H9 (cell line): ENCODE results near the gene TOR4A. TPM values are rescaled to one million over a fixed set of nuclear protein-coding genes. Genes with fewer than 3 reads are reported as not detected.
A peak's percentile ranks its signal among the peaks of the same experiment; 100 is the strongest.

Source experiments
- DNase-seq: peaks from one replicate; pipeline ENCODE4 v3.0.0-alpha.2; 2017
- H2AFZ ChIP-seq: one replicate; pipeline ENCODE4 v1.6.1; 2013; ENCODE audit warnings: mild to moderate bottlenecking, low read length, control low read depth, moderate library complexity
- H2AK5ac ChIP-seq: 2 replicates; pipeline ENCODE4 v1.6.1; 2013; ENCODE audit warnings: low read length, control low read depth, mixed read lengths; ENCODE audit not compliant: insufficient read length
- H2BK120ac ChIP-seq: one replicate; pipeline ENCODE4 v1.6.1; 2013; ENCODE audit warnings: low read depth, mild to moderate bottlenecking, low read length, control low read depth, inconsistent platforms; ENCODE audit not compliant: poor library complexity, severe bottlenecking
- H2BK12ac ChIP-seq: 2 replicates; pipeline ENCODE4 v1.6.1; 2013; ENCODE audit warnings: low read length, control low read depth, mixed read lengths, low read depth; ENCODE audit not compliant: insufficient read length
- H2BK15ac ChIP-seq: 2 replicates; pipeline ENCODE4 v1.6.1; 2013; ENCODE audit warnings: low read depth, low read length, control low read depth
- H2BK20ac ChIP-seq: one replicate; pipeline ENCODE4 v1.6.1; 2013; ENCODE audit warnings: low read depth, mild to moderate bottlenecking, low read length, control low read depth, inconsistent platforms; ENCODE audit not compliant: poor library complexity, severe bottlenecking
- H2BK5ac ChIP-seq: 2 replicates; pipeline ENCODE4 v1.6.1; 2013; ENCODE audit warnings: low read length, control low read depth, mixed read lengths; ENCODE audit not compliant: insufficient read length
- H3K14ac ChIP-seq: 2 replicates; pipeline ENCODE4 v1.6.1; 2013; ENCODE audit warnings: low read length, control low read depth; ENCODE audit not compliant: insufficient read depth
- H3K18ac ChIP-seq: 2 replicates; pipeline ENCODE4 v1.6.1; 2013; ENCODE audit warnings: low read depth, mild to moderate bottlenecking, mixed read lengths, low read length, control low read depth; ENCODE audit not compliant: insufficient read length
- H3K23ac ChIP-seq: 2 replicates; pipeline ENCODE4 v1.6.1; 2013; ENCODE audit warnings: low read length, control low read depth, mixed read lengths, low read depth; ENCODE audit not compliant: insufficient read length
- H3K23me2 ChIP-seq: 2 replicates; pipeline ENCODE4 v1.6.1; 2013; ENCODE audit warnings: low read depth, mild to moderate bottlenecking, mixed read lengths, low read length, control low read depth; ENCODE audit not compliant: insufficient read length, poor library complexity, severe bottlenecking
- H3K27ac ChIP-seq: 2 replicates; pipeline ENCODE4 v1.5.1; 2013; ENCODE audit warnings: low read length, control low read depth, mixed read lengths, low read depth; ENCODE audit not compliant: insufficient read length
- H3K27me3 ChIP-seq: 2 replicates; pipeline ENCODE4 v1.6.1; 2013; ENCODE audit warnings: low read length, control low read depth, inconsistent platforms; ENCODE audit not compliant: insufficient read depth
- H3K4ac ChIP-seq: 2 replicates; pipeline ENCODE4 v1.6.1; 2013; ENCODE audit warnings: low read depth, mild to moderate bottlenecking, control low read depth, inconsistent platforms, low read length, moderate library complexity
- H3K4me1 ChIP-seq: 2 replicates; pipeline ENCODE4 v1.6.1; 2013; ENCODE audit warnings: low read length, control low read depth, inconsistent platforms; ENCODE audit not compliant: insufficient read depth
- H3K4me2 ChIP-seq: 2 replicates; pipeline ENCODE4 v1.6.1; 2013; ENCODE audit warnings: low read length, control low read depth, mixed read lengths; ENCODE audit not compliant: insufficient read length, insufficient read depth
- H3K56ac ChIP-seq: 2 replicates; pipeline ENCODE4 v1.6.1; 2013; ENCODE audit warnings: low read depth, mild to moderate bottlenecking, mixed read lengths, low read length, control low read depth; ENCODE audit not compliant: insufficient read length
- H3K79me1 ChIP-seq: 2 replicates; pipeline ENCODE4 v1.6.1; 2013; ENCODE audit warnings: low read depth, mild to moderate bottlenecking, moderate library complexity, low read length, control low read depth, inconsistent platforms; ENCODE audit not compliant: insufficient read depth, poor library complexity, severe bottlenecking
- H3K79me2 ChIP-seq: 2 replicates; pipeline ENCODE4 v1.6.1; 2013; ENCODE audit warnings: low read length, control low read depth, inconsistent platforms; ENCODE audit not compliant: insufficient read depth
- H3K9ac ChIP-seq: 2 replicates; pipeline ENCODE4 v1.6.1; 2013; ENCODE audit warnings: low read length, control low read depth, mixed read lengths; ENCODE audit not compliant: insufficient read length; ENCODE audit errors: extremely low read depth
- H3K9me3 ChIP-seq: one replicate; pipeline ENCODE4 v1.6.1; 2013; ENCODE audit warnings: low read depth, low read length, inconsistent platforms; ENCODE audit not compliant: control insufficient read depth
- H3T11ph ChIP-seq: one replicate; pipeline ENCODE4 v1.6.1; 2013; ENCODE audit warnings: mild to moderate bottlenecking, low read length, control low read depth, inconsistent platforms
- H4K20me1 ChIP-seq: one replicate; pipeline ENCODE4 v1.6.1; 2013; ENCODE audit not compliant: control insufficient read depth, insufficient read length, insufficient read depth
- H4K5ac ChIP-seq: 2 replicates; pipeline ENCODE4 v1.6.1; 2013; ENCODE audit warnings: low read depth, mild to moderate bottlenecking, mixed read lengths, low read length, control low read depth; ENCODE audit not compliant: insufficient read length
- H4K8ac ChIP-seq: replicated peaks from 2 replicates; pipeline ENCODE4 v1.6.1; 2013; ENCODE audit warnings: low read length, control low read depth, mixed read lengths, low read depth; ENCODE audit not compliant: insufficient read length
- H4K91ac ChIP-seq: 2 replicates; pipeline ENCODE4 v1.6.1; 2013; ENCODE audit warnings: low read depth, mild to moderate bottlenecking, moderate library complexity, mixed read lengths, low read length, control low read depth; ENCODE audit not compliant: insufficient read length
- H3K27ac Mint-ChIP-seq, 3 experiments: 2 replicates in 2 of 3; 3 replicates in 1 of 3; pipeline ENCODE4 v1.8.0; 2020 to 2021; ENCODE audit warnings: mixed read lengths in 3 of 3, mild to moderate bottlenecking in 1 of 3, moderate library complexity in 1 of 3
- H3K27me3 Mint-ChIP-seq: 2 replicates; pipeline ENCODE4 v1.8.0; 2021; ENCODE audit warnings: low read depth, mild to moderate bottlenecking, moderate library complexity, mixed read lengths
- H3K36me3 Mint-ChIP-seq, 3 experiments: 2 replicates in 2 of 3; 3 replicates in 1 of 3; pipeline ENCODE4 v1.8.0; 2020 to 2021; ENCODE audit warnings: low read depth in 3 of 3, mixed read lengths in 3 of 3; ENCODE audit not compliant: insufficient read depth in 1 of 3
- H3K4me1 Mint-ChIP-seq, 2 experiments: 2 replicates each; pipeline ENCODE4 v1.8.0; 2020; ENCODE audit warnings: mixed read lengths in 2 of 2
- H3K4me3 Mint-ChIP-seq, 2 experiments: 2 replicates in 1 of 2; 3 replicates in 1 of 2; pipeline ENCODE4 v1.8.0; 2020 to 2021; ENCODE audit warnings: mild to moderate bottlenecking in 2 of 2, mixed read lengths in 2 of 2, moderate library complexity in 1 of 2
- H3K9me3 Mint-ChIP-seq, 2 experiments: 2 replicates in 1 of 2; 3 replicates in 1 of 2; pipeline ENCODE4 v1.8.0; 2020; ENCODE audit warnings: mild to moderate bottlenecking in 2 of 2, mixed read lengths in 2 of 2, moderate library complexity in 1 of 2
- WGBS: extraction: QIAGEN DNeasy Blood & Tissue Kit; methylation state at CpG from one replicate; pipeline ENCODE4 v1.1.7; 2013; ENCODE audit warnings: missing lambda C conversion rate, low lambda C conversion rate, mixed read lengths; ENCODE audit not compliant: insufficient read length; ENCODE audit errors: extremely low coverage; 5-methylcytosine and 5-hydroxymethylcytosine counted together
- total RNA-seq: library from RNA; stranded (reverse); gene quantifications from 2 replicates; pipeline ENCODE4 v1.2.1, GENCODE V29; 2021
- TF ChIP-seq, protein P1 (sequence below): fragments of 200-600 bp; sonication (generic); conservative IDR thresholded peaks from 3 replicates; pipeline ENCODE4 v1.8.0; 2021; ENCODE audit warnings: antibody characterized with exemption, mild to moderate bottlenecking

TOR4A gene
- total RNA-seq, 1 experiment from 2014 or later, result 6.2 TPM

DNA sequence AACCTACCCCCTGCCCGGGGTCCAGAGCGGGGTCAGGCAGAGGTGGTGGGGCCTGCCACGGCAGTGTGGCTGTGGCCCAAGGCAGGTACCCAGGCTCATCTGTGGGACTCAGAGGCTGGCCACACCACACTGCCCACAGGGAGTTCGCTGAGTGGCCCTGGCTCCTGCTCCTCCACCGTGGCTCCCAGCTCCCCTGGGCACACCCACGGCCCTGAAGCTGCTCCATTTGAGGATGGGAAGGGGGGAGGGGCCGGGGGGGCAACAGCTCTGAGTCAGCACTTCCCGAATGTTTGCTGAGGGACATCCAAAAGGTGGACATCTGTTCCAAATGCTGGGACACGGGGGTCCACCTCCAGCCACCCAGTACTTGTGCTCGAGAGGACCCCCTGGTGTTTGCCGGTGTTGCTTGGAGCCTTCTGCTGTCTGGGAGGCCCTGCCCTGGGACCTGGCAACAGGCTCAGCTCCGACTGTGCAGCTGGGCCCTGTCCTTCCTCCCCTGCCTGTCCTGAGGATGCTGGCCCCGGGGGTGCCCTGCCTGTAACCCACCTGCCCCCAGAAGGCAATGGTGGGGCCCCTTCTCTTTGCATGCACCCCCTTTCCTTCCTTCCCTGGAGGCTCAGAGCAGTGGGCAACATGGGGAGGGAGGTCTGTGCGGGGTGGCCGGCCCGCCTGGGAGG lies 27.0 kb downstream of the TOR4A start:
- H3K36me3 Mint-ChIP-seq, result peaks cover 0 to 2% (median 0%) of the 10 kb centered on the region in 3 experiments; a peak in 3 of 7 replicates
- H2BK120ac ChIP-seq, result no peak overlapping the region
- no peaks in the 10 kb centered on the region for H4K20me1 ChIP-seq
- DNase-seq, result peak; percentile 30
- H3K9me3 Mint-ChIP-seq, result peaks cover 0 to 2% of the 10 kb centered on the region in 2 experiments; a peak in 3 of 5 replicates
- no CpG with 5 or more reads among the region's 16 CpGs for WGBS
- H2BK5ac ChIP-seq, result no peak overlapping the region
- no peaks in the 10 kb centered on the region for H3K9me3 ChIP-seq
- no peak overlapping the region for H3K14ac ChIP-seq
- H2BK12ac ChIP-seq, result no peak overlapping the region
- H3T11ph ChIP-seq, result no peak overlapping the region
- H2BK20ac ChIP-seq, result no peak overlapping the region
- H3K4ac ChIP-seq, result no peak overlapping the region
- H3K56ac ChIP-seq, result no peak overlapping the region
- no peak overlapping the region for H2BK15ac ChIP-seq
- no peak overlapping the region for H2AK5ac ChIP-seq
- no peak overlapping the region for H4K91ac ChIP-seq
- H3K27me3 Mint-ChIP-seq, result peaks cover 15% of the 10 kb centered on the region
- H3K27me3 ChIP-seq, result no peaks in the 10 kb centered on the region; the same call in 1 of the 2 replicates
- H3K27ac ChIP-seq, result no peak overlapping the region
- H2AFZ ChIP-seq, result no peak overlapping the region
- no peak overlapping the region for H3K9ac ChIP-seq
- H3K18ac ChIP-seq, result no peak overlapping the region
- no peak overlapping the region for H3K4me3 Mint-ChIP-seq
- TF ChIP-seq, protein P1, sequence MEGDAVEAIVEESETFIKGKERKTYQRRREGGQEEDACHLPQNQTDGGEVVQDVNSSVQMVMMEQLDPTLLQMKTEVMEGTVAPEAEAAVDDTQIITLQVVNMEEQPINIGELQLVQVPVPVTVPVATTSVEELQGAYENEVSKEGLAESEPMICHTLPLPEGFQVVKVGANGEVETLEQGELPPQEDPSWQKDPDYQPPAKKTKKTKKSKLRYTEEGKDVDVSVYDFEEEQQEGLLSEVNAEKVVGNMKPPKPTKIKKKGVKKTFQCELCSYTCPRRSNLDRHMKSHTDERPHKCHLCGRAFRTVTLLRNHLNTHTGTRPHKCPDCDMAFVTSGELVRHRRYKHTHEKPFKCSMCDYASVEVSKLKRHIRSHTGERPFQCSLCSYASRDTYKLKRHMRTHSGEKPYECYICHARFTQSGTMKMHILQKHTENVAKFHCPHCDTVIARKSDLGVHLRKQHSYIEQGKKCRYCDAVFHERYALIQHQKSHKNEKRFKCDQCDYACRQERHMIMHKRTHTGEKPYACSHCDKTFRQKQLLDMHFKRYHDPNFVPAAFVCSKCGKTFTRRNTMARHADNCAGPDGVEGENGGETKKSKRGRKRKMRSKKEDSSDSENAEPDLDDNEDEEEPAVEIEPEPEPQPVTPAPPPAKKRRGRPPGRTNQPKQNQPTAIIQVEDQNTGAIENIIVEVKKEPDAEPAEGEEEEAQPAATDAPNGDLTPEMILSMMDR, result no peak
- H3K79me1 ChIP-seq, result no peaks in the 10 kb centered on the region
- H3K23me2 ChIP-seq, result peaks cover 5% of the 10 kb centered on the region
- no peak overlapping the region for H3K23ac ChIP-seq
- peaks cover 12 to 34% of the 10 kb centered on the region in 2 experiments for H3K4me1 Mint-ChIP-seq
- no peaks in the 10 kb centered on the region; the same call in 1 of the 2 replicates for H3K4me1 ChIP-seq
- H4K8ac ChIP-seq, result no peak overlapping the region
- H3K27ac Mint-ChIP-seq, result no peak overlapping the region
- H3K4me2 ChIP-seq, result no peak overlapping the region
- H3K79me2 ChIP-seq, result no peaks in the 10 kb centered on the region
- no peak overlapping the region for H4K5ac ChIP-seq
